RWPE1 (cell line): ENCODE data around the gene WFDC11.
"Not testable (repeated sequence)": the region's sequence is repeated elsewhere in the genome, so short reads cannot be mapped to it uniquely, and the experiment has no call there.

Source experiments
- CTCF ChIA-PET: fragments of 350-600 bp; sonication (Branson Sonifier 250); formaldehyde crosslinking; extraction: SDS; loops from one replicate; lab custom pipeline; 2021; lab: Yijun Ruan, JAX
- POLR2A ChIA-PET: fragments of 400-600 bp; formaldehyde crosslinking; extraction: SDS; loops from one replicate; lab custom pipeline; 2020; ENCODE audit warnings: antibody characterized with exemption; ENCODE audit not compliant: low non-redundant PET; lab: Yijun Ruan, JAX
- DNase-seq: peaks from one replicate; pipeline ENCODE4 v3.0.0; 2012; ENCODE audit warnings: low spot score
- H3K27ac ChIP-seq: fragments of 450-650 bp; 2 replicates; pipeline ENCODE4 v1.5.1; 2017
- TF ChIP-seq, protein P1 (sequence below): fragments of 450-650 bp; conservative IDR thresholded peaks from 2 replicates; pipeline ENCODE4 v1.5.1; 2017; ENCODE audit warnings: low read depth, mild to moderate bottlenecking

The WFDC11 gene

DNA sequence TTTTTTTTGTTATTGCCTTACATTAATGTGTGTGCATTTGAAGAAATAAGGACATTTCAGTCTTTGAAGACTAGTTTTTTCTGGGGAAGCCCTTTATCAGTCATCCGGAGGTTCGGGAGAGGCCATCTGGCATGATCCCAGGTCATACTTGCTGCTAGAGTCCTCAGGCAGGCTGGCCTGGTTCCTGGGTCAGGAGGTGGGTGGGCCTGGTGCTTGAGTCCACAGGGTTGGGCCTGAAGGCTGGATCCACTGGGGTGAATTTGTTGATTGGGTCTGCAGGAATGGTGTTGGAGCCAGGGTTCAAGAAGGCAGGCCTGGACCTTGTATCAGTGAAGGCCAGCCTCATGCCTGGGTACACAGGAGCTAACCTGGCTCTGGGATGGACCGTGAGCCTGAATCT is 23.2 kb downstream of the WFDC11 start:
- H3K27ac ChIP-seq, result no peak overlapping the region
- CTCF ChIA-PET, result no interaction called here
- no peak for DNase-seq
- POLR2A ChIA-PET, result no interaction called here
- TF ChIP-seq, protein P1, sequence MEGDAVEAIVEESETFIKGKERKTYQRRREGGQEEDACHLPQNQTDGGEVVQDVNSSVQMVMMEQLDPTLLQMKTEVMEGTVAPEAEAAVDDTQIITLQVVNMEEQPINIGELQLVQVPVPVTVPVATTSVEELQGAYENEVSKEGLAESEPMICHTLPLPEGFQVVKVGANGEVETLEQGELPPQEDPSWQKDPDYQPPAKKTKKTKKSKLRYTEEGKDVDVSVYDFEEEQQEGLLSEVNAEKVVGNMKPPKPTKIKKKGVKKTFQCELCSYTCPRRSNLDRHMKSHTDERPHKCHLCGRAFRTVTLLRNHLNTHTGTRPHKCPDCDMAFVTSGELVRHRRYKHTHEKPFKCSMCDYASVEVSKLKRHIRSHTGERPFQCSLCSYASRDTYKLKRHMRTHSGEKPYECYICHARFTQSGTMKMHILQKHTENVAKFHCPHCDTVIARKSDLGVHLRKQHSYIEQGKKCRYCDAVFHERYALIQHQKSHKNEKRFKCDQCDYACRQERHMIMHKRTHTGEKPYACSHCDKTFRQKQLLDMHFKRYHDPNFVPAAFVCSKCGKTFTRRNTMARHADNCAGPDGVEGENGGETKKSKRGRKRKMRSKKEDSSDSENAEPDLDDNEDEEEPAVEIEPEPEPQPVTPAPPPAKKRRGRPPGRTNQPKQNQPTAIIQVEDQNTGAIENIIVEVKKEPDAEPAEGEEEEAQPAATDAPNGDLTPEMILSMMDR, result no peak

DNA sequence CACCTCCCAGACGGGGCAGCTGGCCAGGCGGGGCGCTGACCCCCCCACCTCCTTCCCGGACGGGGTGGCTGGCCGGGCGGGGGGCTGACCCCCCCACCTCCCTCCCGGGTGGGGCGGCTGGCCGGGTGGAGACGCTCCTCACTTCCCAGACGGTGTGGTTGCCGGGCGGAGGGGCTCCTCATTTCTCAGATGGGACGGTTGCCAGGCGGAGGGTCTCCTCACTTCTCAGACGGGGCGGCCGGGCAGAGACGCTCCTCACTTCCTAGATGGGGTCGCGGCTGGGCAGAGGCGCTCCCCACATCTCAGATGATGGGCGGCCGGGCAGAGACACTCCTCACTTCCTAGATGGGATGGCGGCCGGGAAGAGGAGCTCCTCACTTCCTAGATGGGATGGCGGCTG is 24.2 kb downstream of the WFDC11 start:
- DNase-seq, H3K27ac ChIP-seq, CTCF ChIA-PET, POLR2A ChIA-PET: not testable (repeated sequence)

DNA sequence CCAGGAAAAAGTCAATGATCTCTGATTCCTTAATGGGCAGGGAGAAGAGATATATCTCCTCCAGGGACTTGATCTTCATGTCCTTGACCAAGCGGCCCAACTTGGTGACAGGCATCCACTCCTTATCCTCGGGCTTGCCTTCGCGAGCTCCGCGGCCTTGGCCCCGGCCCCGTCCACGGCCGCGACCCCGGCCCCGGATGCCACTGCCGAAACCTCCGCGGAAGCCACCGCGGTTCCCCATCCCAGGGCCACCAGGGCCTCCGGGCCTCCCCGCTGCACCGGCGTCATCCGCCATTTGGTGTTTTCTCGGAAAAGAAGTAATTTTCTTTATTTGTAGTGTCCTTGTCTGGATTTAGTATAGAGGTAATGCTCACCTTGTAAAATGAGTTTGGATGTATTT is 29.0 kb downstream of the WFDC11 start:
- POLR2A ChIA-PET, CTCF ChIA-PET, DNase-seq, H3K27ac ChIP-seq: not testable (repeated sequence)

DNA sequence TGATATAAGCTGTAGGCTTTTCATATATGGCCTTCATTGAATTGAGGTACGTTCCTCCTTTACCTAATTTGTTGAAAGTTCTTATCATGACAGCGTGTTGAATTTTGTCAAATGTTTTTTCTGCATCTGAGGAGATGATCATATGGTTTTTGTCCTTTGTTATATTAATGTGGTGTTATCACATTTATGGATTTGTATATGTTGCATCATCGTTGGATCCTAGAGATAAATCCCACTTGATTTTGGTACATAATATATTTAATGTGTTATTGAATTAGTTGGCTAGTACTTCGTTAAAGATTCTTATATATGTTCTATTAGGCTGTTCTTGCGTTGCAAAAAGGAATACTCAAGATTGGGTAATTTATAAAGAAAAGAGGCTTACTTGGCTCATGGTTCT is 30.4 kb downstream of the WFDC11 start:
- H3K27ac ChIP-seq, result no peak overlapping the region
- TF ChIP-seq, protein P1, result no peak
- DNase-seq, result no peak
- CTCF ChIA-PET, result no interaction called here
- POLR2A ChIA-PET, result no interaction called here

DNA sequence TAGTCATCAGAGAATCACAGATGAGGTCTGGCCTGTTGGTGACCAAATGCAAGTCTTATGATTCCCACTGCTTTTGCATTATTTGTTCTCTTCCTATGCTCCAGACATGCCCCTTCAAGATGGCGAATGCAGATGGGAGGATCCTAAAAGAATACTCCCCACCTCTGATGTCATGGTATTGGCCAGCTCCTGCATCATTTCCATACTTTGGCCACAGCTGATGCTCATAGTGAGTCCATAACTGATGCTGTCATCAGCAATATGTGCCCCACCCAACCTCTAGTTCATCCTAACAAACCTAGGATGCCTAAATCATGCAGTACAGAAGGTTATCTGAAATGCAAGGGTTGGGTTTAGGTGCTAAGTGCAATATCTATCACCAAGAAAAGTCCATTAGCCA is 33.5 kb downstream of the WFDC11 start:
- CTCF ChIA-PET, result no interaction called here
- POLR2A ChIA-PET, result no interaction called here
- H3K27ac ChIP-seq, result no peak overlapping the region
- no peak for DNase-seq
- TF ChIP-seq, protein P1, result no peak

DNA sequence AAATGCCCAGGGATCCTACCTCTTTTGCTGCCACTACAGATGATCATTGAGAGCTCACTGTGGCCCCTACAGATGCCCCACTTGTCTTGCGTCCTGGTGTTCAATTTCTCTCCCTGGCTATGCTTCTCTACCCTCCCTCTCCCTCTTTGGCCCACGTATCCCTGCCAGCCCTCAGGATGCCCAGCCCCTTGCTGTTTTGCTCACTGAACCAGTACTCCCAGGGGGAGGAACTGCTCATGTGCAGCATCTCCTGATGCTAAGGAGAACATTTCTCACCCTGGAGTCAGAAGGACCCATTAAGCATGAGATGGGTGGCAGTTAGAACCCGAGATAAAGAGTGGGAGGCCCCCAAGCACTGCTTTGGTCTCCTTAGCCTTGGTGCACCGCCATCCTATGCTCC is 38.9 kb downstream of the WFDC11 start, which contains the start of gene WFDC9:
Gene WFDC9, minus strand, starts transcription at position 101 of the 400 bp plus-strand sequence. CDS start 21,103 bp downstream, outside the sequence.
- ChIA-PET CTCF (no interaction called here), POLR2A (no interaction called here)
- DNase-seq, result no peak
- TF ChIP-seq, protein P1, result no peak
- H3K27ac ChIP-seq, result no peak within 1 kb of the TSS

DNA sequence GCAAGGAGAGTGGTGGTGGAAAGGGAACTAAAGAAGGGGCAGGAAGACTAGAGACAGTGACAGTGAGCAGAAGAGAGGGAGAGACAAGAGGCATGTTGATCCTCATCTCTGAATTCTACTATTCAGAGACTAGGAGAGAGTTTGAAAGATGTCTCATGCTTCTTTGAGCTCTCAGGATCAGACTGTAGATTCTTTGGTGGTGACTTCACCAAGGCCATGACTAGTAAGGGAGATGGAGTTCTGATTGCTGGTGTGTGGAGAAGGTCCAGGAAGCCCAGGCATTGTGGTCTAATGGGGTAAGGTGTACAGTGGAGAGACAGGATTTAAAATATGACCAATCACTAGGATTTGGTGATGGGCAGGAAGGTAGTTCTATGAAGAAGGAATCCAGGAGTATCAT is 39.7 kb downstream of the WFDC11 start:
- POLR2A ChIA-PET, result no interaction called here
- TF ChIP-seq, protein P1, result no peak
- DNase-seq, result no peak
- CTCF ChIA-PET, result interaction anchor here (0.5 to 1.3 kb wide), 7 partner anchors 10 to 834 kb away, joined by 3 to 8 read pairs (median 4); no protein-coding TSS in a partner anchor
- no peak overlapping the region for H3K27ac ChIP-seq
